ENCODE measurements around the gene TTLL10. TPM values are rescaled to one million over a fixed set of nuclear protein-coding genes. Genes with fewer than 3 reads are reported as not detected.

TTLL10 gene
- total RNA-seq, 1 experiment from 2014 or later, result 0.68 TPM

DNA sequence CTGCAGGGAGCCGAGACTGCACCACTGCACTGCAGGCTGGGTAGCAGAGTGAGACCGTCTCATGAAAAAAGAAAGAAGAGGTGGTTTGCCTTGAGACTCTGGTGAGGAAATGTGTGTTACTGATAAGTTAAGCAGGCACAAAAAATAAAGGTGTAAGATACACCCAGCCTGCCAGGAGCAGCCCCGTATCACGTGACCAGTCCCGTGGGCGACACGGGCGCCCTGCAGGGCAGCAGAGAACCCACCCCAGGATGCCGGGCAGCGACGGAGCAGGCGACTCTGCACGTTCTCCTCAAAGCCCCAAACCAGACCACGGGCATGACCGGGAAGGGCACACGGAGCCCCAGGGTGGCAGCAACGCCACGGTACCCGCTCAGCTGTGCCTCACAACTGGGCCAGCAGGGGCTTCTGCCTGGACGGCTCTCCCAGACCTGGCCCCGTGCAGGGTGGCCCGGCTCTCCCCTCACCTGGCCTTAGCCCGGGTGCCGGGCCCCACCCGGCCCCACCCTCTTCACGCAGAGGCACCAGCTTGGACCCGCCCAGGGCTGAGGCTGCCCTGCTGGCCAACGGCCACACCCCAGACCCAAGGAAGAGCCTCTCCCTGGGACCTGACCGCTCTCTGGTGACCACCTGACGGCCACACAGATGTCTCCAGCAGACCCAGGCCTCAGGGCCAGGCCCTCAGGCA, 48.4 kb downstream of the TTLL10 start:
- Histone ChIP-seq H3K79me1 (ENCODE audit: insufficient read depth, low read depth, low read length, poor library complexity, severe bottlenecking) (no peaks in the 10 kb centered on the region), H3K14ac (ENCODE audit: insufficient read depth, low read length) (no peak overlapping the region), H4K91ac (ENCODE audit: insufficient read length, low read depth, low read length) (no peak overlapping the region), H2BK12ac (ENCODE audit: insufficient read length, low read depth, low read length) (no peak overlapping the region), H3T11ph (ENCODE audit: low read length) (no peak overlapping the region), H3K4me1 (ENCODE audit: insufficient read depth, low read length) (no peaks in the 10 kb centered on the region), H4K5ac (ENCODE audit: insufficient read length, low read depth, low read length) (no peak overlapping the region), H3K4ac (ENCODE audit: low read depth, low read length) (no peak overlapping the region), H3K56ac (ENCODE audit: insufficient read length, low read depth, low read length) (no peak overlapping the region), H2BK15ac (ENCODE audit: low read depth, low read length) (no peak overlapping the region), H2BK120ac (ENCODE audit: low read depth, low read length, poor library complexity, severe bottlenecking) (no peak overlapping the region), H4K20me1 (ENCODE audit: control insufficient read depth, insufficient read depth, insufficient read length) (no peaks in the 10 kb centered on the region), H3K9me3 (ENCODE audit: control insufficient read depth, low read depth, low read length) (no peaks in the 10 kb centered on the region), H2AFZ (ENCODE audit: low read length) (no peak overlapping the region), H2BK5ac (ENCODE audit: insufficient read length, low read length) (no peak overlapping the region), H4K8ac (replicated peaks; ENCODE audit: insufficient read length, low read depth, low read length) (no peak overlapping the region), H3K27ac (ENCODE audit: insufficient read length, low read depth, low read length) (no peak overlapping the region), H3K18ac (ENCODE audit: insufficient read length, low read depth, low read length) (no peak overlapping the region), H3K23me2 (ENCODE audit: insufficient read length, low read depth, low read length, poor library complexity, severe bottlenecking) (no peaks in the 10 kb centered on the region), H2BK20ac (ENCODE audit: low read depth, low read length, poor library complexity, severe bottlenecking) (no peak overlapping the region), H3K9ac (ENCODE audit: extremely low read depth, insufficient read length, low read length) (no peak overlapping the region), H3K79me2 (ENCODE audit: insufficient read depth, low read length) (no peaks in the 10 kb centered on the region), H3K27me3 (ENCODE audit: insufficient read depth, low read length) (no peaks in the 10 kb centered on the region), H3K23ac (ENCODE audit: insufficient read length, low read depth, low read length) (no peak overlapping the region), H2AK5ac (ENCODE audit: insufficient read length, low read length) (no peak overlapping the region), H3K4me2 (ENCODE audit: insufficient read depth, insufficient read length, low read length) (no peak overlapping the region)
- H3K36me3 Mint-ChIP-seq (ENCODE audit: insufficient read depth in 1 of 3, low read depth in 3 of 3), result peaks cover 27 to 60% (median 47%) of the 10 kb centered on the region in 3 experiments
- peaks cover 0 to 4% of the 10 kb centered on the region in 2 experiments; a peak in 1 of 4 replicates for H3K4me1 Mint-ChIP-seq
- H3K4me3 Mint-ChIP-seq, result 0 out of 5 replicates have a peak overlapping the region, but pooled peaks of 1 of the 2 experiments have one; percentile 35
- DNase-seq, result no peak
- no peaks in the 10 kb centered on the region for H3K27me3 Mint-ChIP-seq (ENCODE audit: low read depth)
- no peaks in the 10 kb centered on the region; a peak in 1 of 5 replicates for H3K9me3 Mint-ChIP-seq
- H3K27ac Mint-ChIP-seq, result peak overlapping the region in 1 of 3 experiments; percentile 80; a peak in 1 of 7 replicates
- TF ChIP-seq, protein P1, sequence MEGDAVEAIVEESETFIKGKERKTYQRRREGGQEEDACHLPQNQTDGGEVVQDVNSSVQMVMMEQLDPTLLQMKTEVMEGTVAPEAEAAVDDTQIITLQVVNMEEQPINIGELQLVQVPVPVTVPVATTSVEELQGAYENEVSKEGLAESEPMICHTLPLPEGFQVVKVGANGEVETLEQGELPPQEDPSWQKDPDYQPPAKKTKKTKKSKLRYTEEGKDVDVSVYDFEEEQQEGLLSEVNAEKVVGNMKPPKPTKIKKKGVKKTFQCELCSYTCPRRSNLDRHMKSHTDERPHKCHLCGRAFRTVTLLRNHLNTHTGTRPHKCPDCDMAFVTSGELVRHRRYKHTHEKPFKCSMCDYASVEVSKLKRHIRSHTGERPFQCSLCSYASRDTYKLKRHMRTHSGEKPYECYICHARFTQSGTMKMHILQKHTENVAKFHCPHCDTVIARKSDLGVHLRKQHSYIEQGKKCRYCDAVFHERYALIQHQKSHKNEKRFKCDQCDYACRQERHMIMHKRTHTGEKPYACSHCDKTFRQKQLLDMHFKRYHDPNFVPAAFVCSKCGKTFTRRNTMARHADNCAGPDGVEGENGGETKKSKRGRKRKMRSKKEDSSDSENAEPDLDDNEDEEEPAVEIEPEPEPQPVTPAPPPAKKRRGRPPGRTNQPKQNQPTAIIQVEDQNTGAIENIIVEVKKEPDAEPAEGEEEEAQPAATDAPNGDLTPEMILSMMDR (conservative IDR thresholded peaks at IDR 0.05), result no peak
- no CpG with 5 or more reads among the region's 30 CpGs for WGBS (ENCODE audit: extremely low coverage, insufficient read length, low lambda C conversion rate)

Data from H9 (cell line).